Cortex of kidney (tissue), 1 donor: ENCODE data around the gene KRT86.
"Not testable (repeated sequence)": the region's sequence is repeated elsewhere in the genome, so short reads cannot be mapped to it uniquely, and the experiment has no call there.

Source experiments
- DNase-seq: peaks from one replicate; lab custom pipeline; 2025; lab: John Stamatoyannopoulos, UW

The KRT86 gene

GRCh38 chr12:52270541-52271070, 3.8 kb upstream of the KRT86 start:
- DNase-seq = no peak

GRCh38 chr12:52271158-52271557, 3.3 kb upstream of the KRT86 start:
- no peak for DNase-seq

- no peak for DNase-seq
Measured at GRCh38 chr12:52275686-52276085, 1.2 kb downstream of the KRT86 start.

GRCh38 chr12:52277486-52278245, 3.2 kb downstream of the KRT86 start:
- DNase-seq = no peak

GRCh38 chr12:52278575-52279421, 4.4 kb downstream of the KRT86 start:
- DNase-seq = no peak

- no peak for DNase-seq
Measured at GRCh38 chr12:52279422-52280318, 5.2 kb downstream of the KRT86 start.

- DNase-seq = no peak
Measured at GRCh38 chr12:52280319-52280795, 5.9 kb downstream of the KRT86 start.

GRCh38 chr12:52280796-52281560, 6.5 kb downstream of the KRT86 start:
- DNase-seq = no peak

GRCh38 chr12:52284562-52285171, 10.2 kb downstream of the KRT86 start:
- no peak for DNase-seq

GRCh38 chr12:52285172-52285745, 10.8 kb downstream of the KRT86 start:
- DNase-seq = no peak

- no peak for DNase-seq
Measured at GRCh38 chr12:52285851-52286530, 11.5 kb downstream of the KRT86 start.

GRCh38 chr12:52286857-52287785, 12.7 kb downstream of the KRT86 start:
- DNase-seq = not testable (repeated sequence)

- DNase-seq = not testable (repeated sequence)
Measured at GRCh38 chr12:52287816-52288805, 13.7 kb downstream of the KRT86 start.

GRCh38 chr12:52290483-52291134, 16.2 kb downstream of the KRT86 start:
- not testable (repeated sequence) for DNase-seq

- no peak for DNase-seq
Measured at GRCh38 chr12:52291267-52291935, 17.0 kb downstream of the KRT86 start, which contains the start of gene KRT81. TSS of gene KRT81 (minus strand) at chr12:52291534. CDS start at chr12:52291465, 69 bp downstream.

GRCh38 chr12:52293926-52294325, 19.5 kb downstream of the KRT86 start:
- no peak for DNase-seq
